ENCODE measurements around the gene ERP29. TPM values are rescaled to one million over a fixed set of nuclear protein-coding genes. Genes with fewer than 3 reads are reported as not detected.
"Not testable (repeated sequence)": the region's sequence is repeated elsewhere in the genome, so short reads cannot be mapped to it uniquely, and the experiment has no call there.

Gene ERP29
- total RNA-seq, 2 donors from 2014 or later, result 152 to 183 TPM

- H3K4me1 ChIP-seq (ENCODE audit: control insufficient read depth, insufficient read depth, low read length), result no peaks in the 10 kb centered on the region
- H3K9me3 ChIP-seq (ENCODE audit: control insufficient read depth, low read length), result peaks cover 9% of the 10 kb centered on the region
- H3K27ac Mint-ChIP-seq, result no peak overlapping the region
- peaks cover 3% of the 10 kb centered on the region for H3K9me3 Mint-ChIP-seq
- DNase-seq, result peak; percentile 91
- H3K27me3 Mint-ChIP-seq (ENCODE audit: insufficient read depth), result no peaks in the 10 kb centered on the region
- no peaks in the 10 kb centered on the region for H3K27me3 ChIP-seq (ENCODE audit: control insufficient read depth, insufficient read depth, low read length, poor library complexity, severe bottlenecking)
- H3K4me1 Mint-ChIP-seq, result peaks cover 7% of the 10 kb centered on the region
- no peak for TF ChIP-seq CTCF (conservative IDR thresholded peaks at IDR 0.05)
- no peak overlapping the region for H3K27ac ChIP-seq (ENCODE audit: low read depth, low read length)
- no peak overlapping the region for H3K4me3 ChIP-seq (ENCODE audit: low read length)
- H3K36me3 ChIP-seq (ENCODE audit: control insufficient read depth, insufficient read depth, low read length), result peaks cover 20% of the 10 kb centered on the region
- H3K9ac ChIP-seq (ENCODE audit: extremely low read depth, low read length, poor library complexity, severe bottlenecking), result no peak overlapping the region
- no peak overlapping the region for H3K4me3 Mint-ChIP-seq
- peaks cover 12% of the 10 kb centered on the region for H3K36me3 Mint-ChIP-seq (ENCODE audit: low read depth)
- 77 to 98% methylated on average over 4 to 6 of the region's 6 CpGs for WGBS, 2 experiments (ENCODE audit: insufficient coverage in 1 of 2, insufficient read length in 1 of 2)
Measured at GRCh38 chr12:112005419-112006395, 7.5 kb upstream of the ERP29 start.

- peaks cover 12% of the 10 kb centered on the region for H3K36me3 Mint-ChIP-seq (ENCODE audit: low read depth)
- H3K9me3 Mint-ChIP-seq, result peaks cover 3% of the 10 kb centered on the region
- no peaks in the 10 kb centered on the region for H3K27me3 Mint-ChIP-seq (ENCODE audit: insufficient read depth)
- no peak overlapping the region for H3K4me3 ChIP-seq (ENCODE audit: low read length)
- no peak overlapping the region for H3K27ac Mint-ChIP-seq
- H3K4me1 Mint-ChIP-seq, result peaks cover 18% of the 10 kb centered on the region
- H3K4me3 Mint-ChIP-seq, result no peak overlapping the region
- H3K27ac ChIP-seq (ENCODE audit: low read depth, low read length), result no peak overlapping the region
- H3K4me1 ChIP-seq (ENCODE audit: control insufficient read depth, insufficient read depth, low read length), result no peaks in the 10 kb centered on the region
- no peak for TF ChIP-seq CTCF (conservative IDR thresholded peaks at IDR 0.05)
- H3K9me3 ChIP-seq (ENCODE audit: control insufficient read depth, low read length), result peaks cover 15% of the 10 kb centered on the region
- 89 to 95% methylated on average over 9 of the region's 9 CpGs for WGBS, 2 experiments (ENCODE audit: insufficient coverage in 1 of 2, insufficient read length in 1 of 2)
- peaks cover 19% of the 10 kb centered on the region for H3K36me3 ChIP-seq (ENCODE audit: control insufficient read depth, insufficient read depth, low read length)
- DNase-seq, result no peak
- H3K27me3 ChIP-seq (ENCODE audit: control insufficient read depth, insufficient read depth, low read length, poor library complexity, severe bottlenecking), result no peaks in the 10 kb centered on the region
- H3K9ac ChIP-seq (ENCODE audit: extremely low read depth, low read length, poor library complexity, severe bottlenecking), result no peak overlapping the region
Measured at GRCh38 chr12:112007945-112008344, 5.3 kb upstream of the ERP29 start.

DNA sequence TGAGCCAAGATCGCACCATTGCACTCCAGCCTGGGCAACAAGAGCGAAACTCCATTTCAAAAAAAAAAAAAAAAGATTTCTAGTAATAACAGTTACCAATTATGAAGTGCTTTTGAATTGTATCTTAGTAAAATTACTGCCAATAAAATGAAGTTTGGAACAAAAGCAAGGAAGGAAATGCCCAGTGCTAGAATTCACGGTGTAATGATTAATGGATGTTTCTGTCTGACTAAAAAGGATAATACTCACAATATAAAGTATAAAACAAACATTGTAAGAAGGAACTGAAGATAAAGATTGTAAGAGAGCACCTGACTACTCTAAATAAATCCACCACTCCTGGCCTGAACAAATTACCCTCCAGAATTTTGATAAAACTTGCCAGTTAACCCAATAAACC is 4.3 kb upstream of the ERP29 start:
- Mint-ChIP-seq H3K9me3 (no peaks in the 10 kb centered on the region), H3K27ac (no peak overlapping the region), H3K27me3 (ENCODE audit: insufficient read depth) (no peaks in the 10 kb centered on the region), H3K4me3 (no peak overlapping the region), H3K36me3 (ENCODE audit: low read depth) (peaks cover 6% of the 10 kb centered on the region), H3K4me1 (peaks cover 18% of the 10 kb centered on the region)
- H3K4me3 ChIP-seq (ENCODE audit: low read length), result no peak overlapping the region
- DNase-seq, result no peak
- no peaks in the 10 kb centered on the region for H3K27me3 ChIP-seq (ENCODE audit: control insufficient read depth, insufficient read depth, low read length, poor library complexity, severe bottlenecking)
- H3K36me3 ChIP-seq (ENCODE audit: control insufficient read depth, insufficient read depth, low read length), result peaks cover 12% of the 10 kb centered on the region
- 100% methylated on average over 1 of the region's 3 CpGs; no CpG with 5 or more reads in 1 of the 2 experiments for WGBS, 2 experiments (ENCODE audit: insufficient coverage in 1 of 2, insufficient read length in 1 of 2)
- H3K27ac ChIP-seq (ENCODE audit: low read depth, low read length), result no peak overlapping the region
- H3K9me3 ChIP-seq (ENCODE audit: control insufficient read depth, low read length), result peaks cover 10% of the 10 kb centered on the region
- no peak overlapping the region for H3K9ac ChIP-seq (ENCODE audit: extremely low read depth, low read length, poor library complexity, severe bottlenecking)
- no peak for TF ChIP-seq CTCF (conservative IDR thresholded peaks at IDR 0.05)
- H3K4me1 ChIP-seq (ENCODE audit: control insufficient read depth, insufficient read depth, low read length), result no peaks in the 10 kb centered on the region

- H3K4me3 ChIP-seq (ENCODE audit: low read length), result not testable (repeated sequence)
- peak; percentile 12 for DNase-seq
Measured at GRCh38 chr12:112009596-112009995, 3.6 kb upstream of the ERP29 start.

More at GRCh38 chr12:112009596-112009995, 3.6 kb upstream of the ERP29 start:
- H3K9me3 ChIP-seq (ENCODE audit: control insufficient read depth, low read length); H3K9ac ChIP-seq (ENCODE audit: extremely low read depth, low read length, poor library complexity, severe bottlenecking); H3K27me3 Mint-ChIP-seq (ENCODE audit: insufficient read depth); H3K4me3 Mint-ChIP-seq; H3K27ac Mint-ChIP-seq; H3K4me1 ChIP-seq (ENCODE audit: control insufficient read depth, insufficient read depth, low read length); H3K27ac ChIP-seq (ENCODE audit: low read depth, low read length); H3K9me3 Mint-ChIP-seq; H3K27me3 ChIP-seq (ENCODE audit: control insufficient read depth, insufficient read depth, low read length, poor library complexity, severe bottlenecking): not testable (repeated sequence)
- H3K36me3 ChIP-seq (ENCODE audit: control insufficient read depth, insufficient read depth, low read length), result peaks cover 13% of the 10 kb centered on the region
- WGBS, 2 experiments (ENCODE audit: insufficient coverage in 1 of 2, insufficient read length in 1 of 2), result 90 to 100% methylated on average over 2 of the region's 3 CpGs
- Mint-ChIP-seq H3K4me1 (peaks cover 23% of the 10 kb centered on the region), H3K36me3 (ENCODE audit: low read depth) (peaks cover 11% of the 10 kb centered on the region)

Measured in endodermal cell (in vitro differentiated cells).